OCI-LY3 (cell line): ENCODE measurements around the gene AHNAK.

Source experiments
- CTCF ChIP-seq: fragments of 200-600, 300-600 bp; sonication (generic); IDR thresholded peaks from 2 replicates; pipeline ENCODE4 v1.5.1; 2014; ENCODE audit warnings: antibody characterized with exemption, low read length, low read depth
- EZH2phosphoT487 ChIP-seq: fragments of 200-600 bp; shearing (Covaris generic); IDR thresholded peaks from 2 replicates; pipeline ENCODE4 v1.6.1; 2018; ENCODE audit warnings: antibody characterized with exemption, mixed run types, low read depth

GRCh38 chr11:62542750-62543567 lies 3.6 kb downstream of the AHNAK start:
- peak; percentile 92 for TF ChIP-seq CTCF
- no peak for TF ChIP-seq EZH2phosphoT487
